HepG2 (cell line): ENCODE results near the gene KCNMA1. TPM values are rescaled to one million over a fixed set of nuclear protein-coding genes. Genes with fewer than 3 reads are reported as not detected.

Experiments
- ATAC-seq: fragments of 200-7000 bp; cut with Tn5 transposase; 3 replicates; pipeline ENCODE4 v1.9.1; 2020; ENCODE audit warnings: mild to moderate bottlenecking, moderate library complexity
- BruUV-seq: library from RNA; stranded (reverse); fragments of 400-500 nt; replicated peaks from 2 replicates; lab custom pipeline; 2021; lab: Mats Ljungman, UMichigan
- CTCF ChIA-PET: fragments of 300-600 bp; formaldehyde crosslinking; extraction: SDS; loops from one replicate; lab custom pipeline; 2021; ENCODE audit warnings: low total read pairs, inconsistent platforms, low intra/inter-chr PET ratio; lab: Yijun Ruan, JAX
- POLR2A ChIA-PET: fragments of 350-600 bp; sonication (Branson Sonifier 250); formaldehyde crosslinking; loops from one replicate; lab custom pipeline; 2020; ENCODE audit warnings: antibody characterized with exemption, inconsistent platforms; lab: Yijun Ruan, JAX
- DNase-seq: peaks from one replicate; pipeline ENCODE4 v3.0.0-alpha.2; 2015; ENCODE audit warnings: low spot score
- FAIRE-seq: peaks from 3 replicates; lab custom pipeline; 2011; peaks lifted over from hg19 to GRCh38; lab: Jason Lieb, UNC
- H2AFZ ChIP-seq: one replicate; pipeline ENCODE4 v1.6.1; 2011; ENCODE audit warnings: low read length, inconsistent platforms
- H3K27ac ChIP-seq: fragments of 300-600 bp; 3 replicates; pipeline ENCODE4 v1.8.0; 2011; ENCODE audit warnings: mixed run types, mild to moderate bottlenecking, mixed read lengths, low read length, inconsistent platforms; ENCODE audit not compliant: insufficient read depth; ENCODE audit errors: extremely low read length
- H3K27me3 ChIP-seq, 2 experiments: fragments of 200-600 bp in 1 of 2; 2 replicates in 1 of 2; 3 replicates in 1 of 2; pipeline versions ENCODE4 v1.6.0 to v1.8.0; 2011; ENCODE audit warnings: low read length in 2 of 2, mild to moderate bottlenecking in 2 of 2, moderate library complexity in 2 of 2, inconsistent platforms in 1 of 2; ENCODE audit not compliant: insufficient read depth in 2 of 2, control insufficient read depth in 1 of 2
- H3K36me3 ChIP-seq, 2 experiments: fragments of 200-600 bp in 1 of 2; replicated peaks in 1 of 2; 2 replicates in 1 of 2; 3 replicates in 1 of 2; pipeline versions ENCODE4 v1.5.1 to v1.8.0; 2011; ENCODE audit warnings: low read length in 2 of 2, inconsistent platforms in 1 of 2; ENCODE audit not compliant: insufficient read depth in 2 of 2, control insufficient read depth in 1 of 2
- H3K4me1 ChIP-seq: 2 replicates; pipeline ENCODE4 v1.5.1; 2012; ENCODE audit warnings: low read length, inconsistent platforms; ENCODE audit not compliant: insufficient read depth
- H3K4me2 ChIP-seq: 2 replicates; pipeline ENCODE4 v1.6.0; 2011; ENCODE audit warnings: low read depth, low read length, inconsistent platforms
- H3K4me3 ChIP-seq, 3 experiments: fragments of 200-600 bp in 1 of 3; sonication (generic), shearing (Covaris generic) in 1 of 3; replicated peaks in 1 of 3; 2 replicates each; pipeline ENCODE4 v1.5.1; 2011 to 2016; ENCODE audit warnings: low read length in 3 of 3, inconsistent platforms in 2 of 3, low read depth in 2 of 3, mild to moderate bottlenecking in 2 of 3, control low read depth in 1 of 3, mixed read lengths in 1 of 3; ENCODE audit not compliant: insufficient read depth in 1 of 3
- H3K79me2 ChIP-seq: one replicate; pipeline ENCODE4 v1.6.1; 2011; ENCODE audit warnings: low read length, inconsistent platforms; ENCODE audit not compliant: insufficient read depth
- H3K9ac ChIP-seq: 2 replicates; pipeline ENCODE4 v1.6.0; 2011; ENCODE audit warnings: mild to moderate bottlenecking, low read depth, low read length, inconsistent platforms; ENCODE audit not compliant: insufficient read depth
- H3K9me3 ChIP-seq: 2 replicates; pipeline ENCODE4 v1.5.1; 2012; ENCODE audit warnings: mild to moderate bottlenecking, low read length
- H4K20me1 ChIP-seq: 2 replicates; pipeline ENCODE4 v1.6.0; 2011; ENCODE audit warnings: inconsistent platforms, mild to moderate bottlenecking, low read length, moderate library complexity; ENCODE audit not compliant: insufficient read depth
- AGO1 ChIP-seq: fragments of 200-400 bp; formaldehyde crosslinking; IDR thresholded peaks from 2 replicates; pipeline ENCODE4 v1.6.1; 2017; ENCODE audit warnings: mild to moderate bottlenecking, low read depth, low read length, moderate library complexity; ENCODE audit not compliant: poor library complexity, severe bottlenecking
- AKNA ChIP-seq: sonication (generic); formaldehyde crosslinking; IDR thresholded peaks from 2 replicates; pipeline ENCODE4 v1.4.0; 2020; ENCODE audit warnings: missing genetic modification reagents, borderline replicate concordance
- ATF1 ChIP-seq: IDR thresholded peaks from 2 replicates; pipeline ENCODE4 v1.6.1; 2016; ENCODE audit warnings: mild to moderate bottlenecking, control low read depth
- CBFB ChIP-seq: sonication (generic); formaldehyde crosslinking; IDR thresholded peaks from 2 replicates; pipeline ENCODE4 v1.4.0; 2020; ENCODE audit warnings: missing genetic modification reagents
- DR1 ChIP-seq: sonication (generic); formaldehyde crosslinking; IDR thresholded peaks from 2 replicates; pipeline ENCODE4 v1.8.0; 2021; ENCODE audit warnings: mild to moderate bottlenecking, missing genetic modification reagents, inconsistent platforms
- FOSL1 ChIP-seq: sonication (generic); formaldehyde crosslinking; IDR thresholded peaks from 2 replicates; pipeline ENCODE4 v1.9.0; 2021; ENCODE audit warnings: missing genetic modification reagents, borderline replicate concordance
- MAF1 ChIP-seq: sonication (generic); formaldehyde crosslinking; IDR thresholded peaks from 2 replicates; pipeline ENCODE4 v1.5.0; 2020; ENCODE audit warnings: missing genetic modification reagents, borderline replicate concordance
- NFE2L1 ChIP-seq: sonication (generic); formaldehyde crosslinking; IDR thresholded peaks from 2 replicates; pipeline ENCODE4 v1.4.0; 2020; ENCODE audit warnings: missing genetic modification reagents, mild to moderate bottlenecking, borderline replicate concordance
- PAWR ChIP-seq: sonication (generic); formaldehyde crosslinking; IDR thresholded peaks from 2 replicates; pipeline ENCODE4 v1.4.0; 2020; ENCODE audit warnings: missing genetic modification reagents, mild to moderate bottlenecking, borderline replicate concordance
- PHF8 ChIP-seq: sonication (generic); formaldehyde crosslinking; IDR thresholded peaks from 2 replicates; pipeline ENCODE4 v1.5.0; 2020; ENCODE audit warnings: missing genetic modification reagents
- PLSCR1 ChIP-seq: sonication (generic); formaldehyde crosslinking; IDR thresholded peaks from 2 replicates; pipeline ENCODE4 v1.5.0; 2020; ENCODE audit warnings: missing genetic modification reagents, mild to moderate bottlenecking, borderline replicate concordance
- ZNF296 ChIP-seq: sonication (generic); formaldehyde crosslinking; conservative IDR thresholded peaks from 2 replicates; pipeline ENCODE4 v1.5.0; 2020; ENCODE audit warnings: mild to moderate bottlenecking, missing genetic modification reagents
- ZNF331 ChIP-seq: sonication (generic); formaldehyde crosslinking; IDR thresholded peaks from 2 replicates; pipeline ENCODE4 v1.4.0; 2020; ENCODE audit warnings: missing genetic modification reagents
- ZNF530 ChIP-seq: sonication (generic); formaldehyde crosslinking; IDR thresholded peaks from 2 replicates; pipeline ENCODE4 v1.5.0; 2020; ENCODE audit warnings: low read depth, mild to moderate bottlenecking, missing genetic modification reagents
- ZNF557 ChIP-seq: sonication (generic); formaldehyde crosslinking; IDR thresholded peaks from 2 replicates; pipeline ENCODE4 v1.4.0; 2020; ENCODE audit warnings: missing genetic modification reagents
- ZNF670 ChIP-seq: sonication (generic); formaldehyde crosslinking; IDR thresholded peaks from 2 replicates; pipeline ENCODE4 v1.8.0; 2022; ENCODE audit warnings: mild to moderate bottlenecking, missing genetic modification reagents, borderline replicate concordance
- WGBS: methylation state at CpG from one replicate; pipeline ENCODE4 v1.1.6; 2017; ENCODE audit warnings: low lambda C conversion rate; 5-methylcytosine and 5-hydroxymethylcytosine counted together
- in situ Hi-C: cut with HindIII; loops from 2 replicates; pipeline ENCODE4 v1.10.0; 2017; ENCODE audit warnings: low pct_unique_long_range_greater_than_20kb; ENCODE audit not compliant: extremely low pct_ligation_motif_present
- intact Hi-C: fragments of 100-400 bp; cut with micrococcal nuclease; formaldehyde crosslinking; loops from one replicate; pipeline ENCODE4 v1.10.0; 2022; ENCODE audit not compliant: unreplicated experiment
- polyA plus RNA-seq, 8 experiments: library from polyadenylated mRNA; depleted of rRNA in 3 of 8; stranded (reverse) in 7 of 8; unstranded in 1 of 8; fragments of >200 nt; fragmentation: Illumina TruSeq in 4 of 8; extraction: Trizol in 4 of 8; gene quantifications; 2 replicates each; pipeline versions ENCODE4 v1.2.1 to v1.2.3, GENCODE V29; 2011 to 2016; ENCODE audit warnings: low read depth in 4 of 8, missing spikeins in 1 of 8, mixed read lengths in 1 of 8; ENCODE audit not compliant: insufficient read depth in 1 of 8
- total RNA-seq, 5 experiments: library from RNA; depleted of rRNA; stranded (reverse); fragments of >200 nt; fragmentation: Illumina TruSeq; extraction: Trizol; gene quantifications; 2 replicates each; pipeline ENCODE4 v1.2.3, GENCODE V29; 2016; ENCODE audit warnings: low read depth in 1 of 5
- TF ChIP-seq, protein P1 (sequence below): sonication (generic); formaldehyde crosslinking; IDR thresholded peaks from 2 replicates; pipeline ENCODE4 v1.4.0; 2020; ENCODE audit warnings: mild to moderate bottlenecking, missing genetic modification reagents

KCNMA1 gene
- total and polyA plus RNA-seq, 2 of the 13 experiments (the other 11 are each of a cell fraction or from before 2014, with no cell fraction given): 0.02 TPM; not detected in 1

GRCh38 chr10:77461636-77462296 is 175.8 kb downstream of the KCNMA1 start:
- 17% methylated on average over 7 of the region's 7 CpGs for WGBS
- Histone ChIP-seq H3K27me3 (0 out of 5 replicates have a peak, but pooled peaks cover 0 to 1% of the 10 kb centered on the region in 2 experiments), H3K4me1 (no peaks in the 10 kb centered on the region), H4K20me1 (no peaks in the 10 kb centered on the region), H3K27ac (no peak overlapping the region), H3K4me2 (no peak overlapping the region), H3K36me3 (no peaks in the 10 kb centered on the region), H3K79me2 (no peaks in the 10 kb centered on the region), H3K9ac (no peak overlapping the region), H3K9me3 (no peaks in the 10 kb centered on the region), H2AFZ (no peak overlapping the region), H3K4me3 (no peak overlapping the region)
- DNase-seq (no peak), ATAC-seq (no peak), FAIRE-seq (no peak)
- no TSS peak for BruUV-seq
- no peak for TF ChIP-seq CBFB (CRISPR knock-in tag)
- no peak for TF ChIP-seq NFE2L1
- TF ChIP-seq ZNF670 (CRISPR knock-in tag): no peak
- no peak for TF ChIP-seq ZNF557 (CRISPR knock-in tag)
- TF ChIP-seq, protein P1, sequence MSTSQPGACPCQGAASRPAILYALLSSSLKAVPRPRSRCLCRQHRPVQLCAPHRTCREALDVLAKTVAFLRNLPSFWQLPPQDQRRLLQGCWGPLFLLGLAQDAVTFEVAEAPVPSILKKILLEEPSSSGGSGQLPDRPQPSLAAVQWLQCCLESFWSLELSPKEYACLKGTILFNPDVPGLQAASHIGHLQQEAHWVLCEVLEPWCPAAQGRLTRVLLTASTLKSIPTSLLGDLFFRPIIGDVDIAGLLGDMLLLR: no peak
- TF ChIP-seq AKNA (CRISPR knock-in tag): no peak
- no peak for TF ChIP-seq DR1 (CRISPR knock-in tag)
- TF ChIP-seq ZNF331 (CRISPR knock-in tag): no peak
- TF ChIP-seq MAF1 (CRISPR knock-in tag): no peak
- no peak for TF ChIP-seq FOSL1 (CRISPR knock-in tag)
- no peak for TF ChIP-seq ATF1
- TF ChIP-seq ZNF296 (CRISPR knock-in tag): no peak
- no peak for TF ChIP-seq PHF8 (CRISPR knock-in tag)
- no peak for TF ChIP-seq ZNF530
- no peak for TF ChIP-seq AGO1
- no peak for TF ChIP-seq PAWR (CRISPR knock-in tag)
- no peak for TF ChIP-seq PLSCR1 (CRISPR knock-in tag)
- POLR2A ChIA-PET: no interaction called here
- in situ Hi-C loops: no loop called here
- CTCF ChIA-PET: no interaction called here
- intact Hi-C loops: no loop called here
